GM10248 (cell line): ENCODE results near the gene ARHGAP8.

Experiments
- CTCF ChIA-PET: fragments of 300-600 bp; sonication (Branson Sonifier 250); formaldehyde crosslinking; extraction: SDS; loops from one replicate; lab custom pipeline; 2021; ENCODE audit warnings: antibody characterized with exemption; lab: Yijun Ruan, JAX
- POLR2A ChIA-PET: fragments of 350-650 bp; sonication (Branson Sonifier 250); formaldehyde crosslinking; extraction: SDS; loops from one replicate; lab custom pipeline; 2020; ENCODE audit warnings: antibody characterized with exemption; lab: Yijun Ruan, JAX
- DNase-seq: peaks from one replicate; pipeline ENCODE4 v3.0.0; 2012; ENCODE audit errors: extremely low spot score
- CTCF ChIP-seq: IDR thresholded peaks from 2 replicates; pipeline ENCODE4 v1.5.1; 2012; ENCODE audit warnings: mild to moderate bottlenecking, low read depth; ENCODE audit errors: extremely low read depth, missing control alignments, control extremely low read depth

The ARHGAP8 gene

DNA sequence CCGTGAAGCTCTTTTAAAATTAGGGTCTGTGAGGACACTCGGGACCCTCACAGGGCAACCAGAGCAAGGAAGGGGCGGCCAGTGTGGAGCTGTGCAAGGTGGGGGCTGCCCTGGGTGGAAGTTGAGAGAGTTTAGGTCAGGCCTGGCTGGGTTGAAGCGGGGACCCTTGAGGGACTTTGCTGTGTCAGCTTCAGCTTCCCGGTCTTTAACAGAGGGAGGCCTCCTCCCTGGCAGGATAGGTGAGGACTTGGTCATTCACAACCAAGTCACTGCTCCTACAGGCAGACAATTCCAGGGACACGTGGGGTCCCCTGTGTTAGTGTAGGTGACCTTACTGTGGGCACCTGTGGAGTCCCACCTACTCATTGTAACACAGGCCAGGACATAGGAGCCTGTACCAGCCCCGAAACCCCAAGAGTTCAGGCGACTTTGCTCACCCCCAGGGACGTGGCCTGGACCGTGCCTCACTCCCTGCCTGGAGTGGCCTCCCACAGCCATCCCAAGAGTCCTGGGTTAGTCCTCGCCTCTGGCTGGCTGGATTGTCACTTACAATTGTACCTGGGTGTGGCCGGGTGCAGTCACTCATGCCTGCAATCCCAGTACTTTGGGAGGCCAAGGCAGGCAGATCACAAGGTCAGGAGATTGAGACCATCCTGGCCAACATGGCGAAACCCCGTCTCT is 18.8 kb upstream of the ARHGAP8 start:
- no peak for TF ChIP-seq CTCF
- ChIA-PET POLR2A (no interaction called here), CTCF (interaction anchor here (0.7 to 6.1 kb wide), 5 partner anchors 10 to 87 kb away, joined by 3 to 66 read pairs (median 4); no protein-coding TSS in a partner anchor)
- DNase-seq, result no peak

- DNase-seq, result no peak
- ChIA-PET CTCF (interaction anchor here (1.5 to 6.1 kb wide), 5 partner anchors 12 to 46 kb away, joined by 3 to 66 read pairs (median 13); no protein-coding TSS in a partner anchor), POLR2A (no interaction called here)
- TF ChIP-seq CTCF, result no peak
Observed at GRCh38 chr22:44734278-44734677, 18.1 kb upstream of the ARHGAP8 start.

- ChIA-PET POLR2A (no interaction called here), CTCF (interaction anchor here (0.7 to 6.1 kb wide), 9 partner anchors 12 to 50 kb away, joined by 3 to 66 read pairs (median 8); no protein-coding TSS in a partner anchor)
- DNase-seq, result no peak
- no peak for TF ChIP-seq CTCF
Observed at GRCh38 chr22:44734801-44735517, 17.4 kb upstream of the ARHGAP8 start.

DNA sequence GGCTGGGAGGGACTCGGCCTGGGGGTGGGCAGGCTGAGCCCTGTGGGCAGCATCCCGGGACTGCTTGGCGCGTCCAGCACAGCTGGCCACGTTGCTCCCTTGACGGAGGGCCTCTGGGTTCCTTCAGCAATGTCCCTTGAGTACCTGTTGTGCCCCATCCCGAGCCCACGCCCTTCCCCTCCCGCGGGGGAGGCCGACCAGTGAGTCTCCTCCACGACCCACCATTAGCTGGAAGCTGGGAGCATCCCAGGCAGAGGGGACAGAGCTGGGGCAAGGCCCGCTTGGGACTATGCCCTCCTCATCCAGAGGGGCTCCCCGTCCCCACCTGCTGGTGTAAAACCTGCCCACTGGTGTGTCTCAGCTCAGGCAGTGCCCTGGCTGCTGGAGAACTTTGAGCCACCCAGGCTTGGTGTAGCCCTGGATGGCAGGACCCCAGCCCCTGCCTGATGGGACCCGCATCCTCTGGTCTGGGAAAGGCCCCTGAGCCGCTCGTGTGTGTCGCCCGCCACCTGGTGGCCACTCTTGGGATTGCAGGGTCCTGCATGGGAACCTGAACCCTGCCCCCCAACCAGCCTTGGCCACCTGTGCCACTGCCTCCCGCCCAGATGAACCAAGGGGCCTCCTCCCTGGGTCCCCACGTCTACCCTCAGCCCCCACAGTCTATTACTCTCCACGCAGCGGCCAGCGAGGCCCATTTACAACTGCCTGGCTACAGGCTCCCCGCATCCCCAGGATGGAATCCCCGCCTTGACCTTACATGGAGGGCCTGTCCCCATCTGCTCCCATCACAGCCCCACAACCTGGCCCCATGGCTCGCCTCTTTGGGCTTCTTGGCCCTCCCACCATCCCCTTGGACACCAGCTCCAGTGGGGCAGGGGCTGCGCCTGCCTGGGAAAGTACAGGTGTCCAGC is 16.6 kb upstream of the ARHGAP8 start:
- CTCF ChIA-PET, result interaction anchor here (0.7 to 6.1 kb wide), 14 partner anchors 11 to 51 kb away, joined by 3 to 66 read pairs (median 5); no protein-coding TSS in a partner anchor
- DNase-seq, result peak; percentile 89
- POLR2A ChIA-PET, result no interaction called here
- peak; percentile 99 for TF ChIP-seq CTCF

GRCh38 chr22:44736581-44737405 is 15.6 kb upstream of the ARHGAP8 start:
- CTCF ChIA-PET, result interaction anchor here (0.8 to 6.1 kb wide), 7 partner anchors 11 to 52 kb away, joined by 3 to 66 read pairs (median 4); no protein-coding TSS in a partner anchor
- no peak for TF ChIP-seq CTCF
- POLR2A ChIA-PET, result no interaction called here
- DNase-seq, result no peak
